ENCODE data around the gene KRTAP10-3.
"Not testable (repeated sequence)": the region's sequence is repeated elsewhere in the genome, so short reads cannot be mapped to it uniquely, and the experiment has no call there.

Gene KRTAP10-3

GRCh38 chr21:44558695-44559094, at the start of gene KRTAP10-3:
KRTAP10-3 (minus strand) TSS chr21:44558795; CDS start chr21:44558715, 80 bp downstream.
- DNase-seq = no peak

GRCh38 chr21:44606495-44606894, 47.9 kb upstream of the KRTAP10-3 start:
- DNase-seq = no peak

GRCh38 chr21:44603911-44604310, 45.3 kb upstream of the KRTAP10-3 start:
- DNase-seq = no peak

DNA sequence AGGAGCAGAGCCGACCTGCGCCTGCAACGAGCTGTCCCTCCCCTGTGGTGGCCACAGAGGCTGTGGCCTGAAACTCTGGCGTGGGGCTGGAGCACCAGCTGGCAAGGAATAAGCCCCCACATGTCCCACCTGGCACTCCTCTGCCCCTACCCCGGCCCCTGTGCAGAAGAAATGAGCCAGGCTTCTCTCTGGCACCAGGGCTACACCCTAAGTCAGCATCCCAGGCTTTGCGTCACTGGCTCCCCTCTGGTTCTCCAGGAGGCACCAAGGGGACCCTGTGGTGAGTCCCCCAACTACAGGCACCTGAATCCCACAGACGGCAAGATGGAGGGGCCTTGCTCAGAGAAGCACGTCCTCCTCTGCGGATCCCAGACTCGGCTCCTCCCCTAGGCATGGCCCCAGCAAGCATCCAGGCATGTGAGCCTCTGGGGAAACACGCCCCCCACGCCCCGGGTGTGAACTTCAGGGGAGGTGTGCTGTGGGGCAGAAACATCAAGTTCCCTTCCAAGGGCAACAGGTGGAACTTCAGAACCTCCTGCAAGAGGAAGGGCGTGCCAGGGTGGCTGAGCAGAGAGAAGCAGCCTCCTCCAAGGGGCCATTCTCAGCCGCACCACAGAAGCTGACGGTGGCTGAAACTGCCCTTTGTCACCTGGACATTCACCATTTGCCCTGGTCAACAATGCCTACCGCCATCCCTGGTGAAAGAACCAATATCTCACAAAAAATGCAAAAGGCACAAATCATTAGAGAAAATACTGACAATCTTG, 44.7 kb upstream of the KRTAP10-3 start:
- DNase-seq = no peak

DNA sequence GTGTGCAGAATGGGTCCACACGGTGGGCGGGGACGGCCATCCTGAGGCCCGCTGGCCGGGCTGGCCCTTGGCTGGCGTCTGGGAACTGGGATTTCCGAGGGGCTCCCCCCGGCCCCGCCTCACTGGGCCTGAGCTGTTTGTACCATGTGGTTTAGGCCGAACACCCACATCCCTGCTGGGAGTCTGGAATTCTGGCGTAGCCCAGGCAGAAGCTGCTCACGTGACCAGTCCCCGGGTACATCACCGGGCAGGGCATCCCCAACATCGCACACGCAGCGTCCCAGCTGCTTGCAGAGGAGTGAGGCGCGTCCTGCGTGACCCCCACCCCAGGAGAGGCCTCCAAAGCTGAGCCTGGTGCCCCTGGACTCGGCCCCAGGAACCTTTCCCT, 43.9 kb upstream of the KRTAP10-3 start:
- DNase-seq = no peak

DNA sequence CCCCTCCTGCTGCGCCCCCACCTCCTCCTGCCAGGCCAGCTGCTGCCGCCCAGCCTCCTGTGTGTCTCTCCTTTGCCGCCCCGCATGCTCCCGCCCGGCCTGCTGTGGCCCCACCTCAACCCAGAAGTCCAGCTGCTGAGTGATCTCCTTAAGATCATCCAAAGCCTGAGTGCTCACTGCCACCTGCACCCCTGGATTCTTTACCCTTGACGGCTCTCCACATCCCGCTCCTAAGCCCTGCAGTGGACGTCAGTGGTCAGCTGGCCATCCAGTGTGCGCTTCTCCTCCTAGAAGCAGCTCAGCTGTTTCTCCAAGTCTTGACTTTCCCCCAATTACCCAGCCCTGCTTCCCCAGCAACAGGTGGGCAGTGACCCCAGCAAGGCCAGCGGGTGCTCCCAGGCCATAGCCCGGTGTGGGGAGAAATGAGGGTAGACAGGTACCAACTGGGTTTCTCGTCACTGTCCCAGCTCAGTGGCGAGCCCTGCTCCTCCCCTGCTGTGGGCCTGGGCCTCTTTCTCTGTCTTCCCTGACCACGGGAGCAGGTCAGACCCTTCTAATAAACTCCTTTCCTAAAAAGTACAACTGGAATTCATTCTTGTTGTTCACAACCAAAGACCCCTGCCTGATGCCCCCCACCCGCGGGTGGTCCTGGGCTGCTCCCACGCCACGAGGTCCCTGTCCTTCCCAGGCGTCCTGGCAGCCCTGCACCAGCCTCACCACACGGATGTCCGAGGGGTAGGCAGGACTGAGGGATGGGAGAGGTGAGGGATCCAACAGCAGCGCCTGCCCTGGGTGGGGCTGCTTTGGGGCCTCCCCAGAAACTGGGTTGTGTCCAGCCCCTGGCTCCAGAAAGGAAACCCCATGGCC, 43.2 kb upstream of the KRTAP10-3 start:
- DNase-seq = no peak

GRCh38 chr21:44601091-44601490, 42.5 kb upstream of the KRTAP10-3 start:
- DNase-seq = not testable (repeated sequence)

DNA sequence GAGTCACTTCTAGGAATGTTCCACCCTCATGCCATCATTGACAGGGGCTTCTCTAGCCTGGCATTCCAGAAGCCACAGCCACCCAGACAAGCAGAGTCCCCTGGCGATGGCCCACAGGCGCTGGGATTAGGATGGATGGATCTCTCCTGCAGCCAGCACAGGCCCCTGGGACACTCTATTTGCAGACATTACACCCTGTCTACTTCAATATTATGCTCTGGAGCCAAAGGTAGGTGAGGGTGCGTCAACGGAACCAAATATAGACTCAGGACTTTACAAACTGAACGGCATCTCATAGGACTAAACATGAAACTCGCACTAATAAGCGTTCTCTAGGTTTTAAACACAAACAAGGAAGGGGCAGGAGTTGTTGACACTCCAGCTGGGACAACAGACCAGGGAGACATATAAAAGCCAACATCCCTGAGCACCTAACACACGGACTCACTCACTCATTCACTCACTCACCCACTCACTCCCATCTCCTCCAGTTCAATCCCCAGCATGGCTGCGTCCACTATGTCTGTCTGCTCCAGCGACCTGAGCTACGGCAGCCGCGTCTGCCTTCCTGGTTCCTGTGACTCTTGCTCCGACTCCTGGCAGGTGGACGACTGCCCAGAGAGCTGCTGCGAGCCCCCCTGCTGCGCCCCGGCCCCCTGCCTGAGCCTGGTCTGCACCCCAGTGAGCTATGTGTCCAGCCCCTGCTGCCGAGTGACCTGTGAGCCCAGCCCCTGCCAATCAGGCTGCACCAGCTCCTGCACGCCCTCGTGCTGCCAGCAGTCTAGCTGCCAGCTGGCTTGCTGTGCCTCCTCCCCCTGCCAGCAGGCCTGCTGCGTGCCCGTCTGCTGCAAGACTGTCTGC, 41.8 kb upstream of the KRTAP10-3 start, which contains the start of gene KRTAP10-7:
KRTAP10-7 (plus strand) TSS at position 480 of the 861 bp plus-strand sequence; CDS start at position 505, 25 bp downstream.
- not testable (repeated sequence) for DNase-seq

GRCh38 chr21:44599264-44600029, 40.9 kb upstream of the KRTAP10-3 start:
- DNase-seq = no peak

DNA sequence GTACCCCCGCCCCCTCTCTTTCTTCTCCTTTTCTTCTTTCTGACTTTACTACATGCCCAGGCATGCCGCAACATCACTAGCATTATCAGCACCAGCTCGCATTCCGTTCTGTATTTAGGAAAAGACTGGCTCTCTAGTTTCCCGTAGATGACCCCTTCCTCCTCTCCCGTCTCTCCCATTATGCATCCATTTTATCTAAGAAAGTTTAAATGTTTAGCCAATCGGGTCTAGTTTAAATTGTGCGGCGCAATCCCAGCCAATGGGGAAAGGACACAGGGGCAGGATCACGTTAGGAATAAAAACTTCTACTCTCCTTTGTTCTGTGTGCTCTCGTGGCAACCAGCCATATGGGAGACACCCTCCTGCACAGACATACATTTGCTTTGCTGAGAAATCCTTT, 39.5 kb upstream of the KRTAP10-3 start:
- DNase-seq = no peak

DNA sequence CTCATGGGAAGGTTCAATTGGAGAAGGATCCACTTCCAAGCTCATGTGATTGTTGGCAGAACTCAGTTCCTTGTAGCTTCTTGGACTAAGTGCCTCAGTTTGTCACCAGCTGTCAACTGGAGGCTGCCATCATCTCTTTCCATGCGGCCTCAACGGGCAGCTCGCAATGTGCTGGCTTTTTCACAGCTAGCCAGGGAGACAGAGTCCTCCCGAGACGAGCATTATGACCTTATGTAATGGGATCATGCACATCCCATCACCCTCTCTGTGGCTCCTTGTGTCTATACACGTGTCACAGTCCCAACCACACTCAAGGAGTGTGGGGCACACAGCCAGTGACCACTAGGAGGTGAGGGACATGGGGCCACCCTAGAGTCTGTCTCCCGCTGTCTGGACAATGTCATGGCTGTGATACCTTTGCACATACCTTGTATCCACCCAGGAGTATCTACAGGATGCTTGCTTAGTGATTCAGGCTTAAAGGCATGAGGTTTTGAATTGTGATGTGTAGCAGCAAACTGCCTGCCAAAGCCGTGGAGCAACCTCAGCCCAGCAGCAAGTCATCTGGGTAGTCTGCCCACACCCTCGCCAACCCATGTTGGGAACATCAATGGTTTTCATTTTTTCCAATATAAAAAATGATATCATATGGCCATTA, 37.6 kb upstream of the KRTAP10-3 start:
- no peak for DNase-seq

- DNase-seq = no peak
Measured at GRCh38 chr21:44595524-44595923, 36.9 kb upstream of the KRTAP10-3 start.

GRCh38 chr21:44594406-44594916, 35.9 kb upstream of the KRTAP10-3 start:
- DNase-seq = no peak

- DNase-seq = peak; percentile 17
Measured at GRCh38 chr21:44593598-44594405, 35.2 kb upstream of the KRTAP10-3 start.

- DNase-seq = no peak
Measured at GRCh38 chr21:44592446-44593311, 34.1 kb upstream of the KRTAP10-3 start, which contains the start of gene KRTAP10-6. KRTAP10-6 (minus strand) TSS chr21:44592505; CDS start chr21:44592484, 21 bp downstream.

DNA sequence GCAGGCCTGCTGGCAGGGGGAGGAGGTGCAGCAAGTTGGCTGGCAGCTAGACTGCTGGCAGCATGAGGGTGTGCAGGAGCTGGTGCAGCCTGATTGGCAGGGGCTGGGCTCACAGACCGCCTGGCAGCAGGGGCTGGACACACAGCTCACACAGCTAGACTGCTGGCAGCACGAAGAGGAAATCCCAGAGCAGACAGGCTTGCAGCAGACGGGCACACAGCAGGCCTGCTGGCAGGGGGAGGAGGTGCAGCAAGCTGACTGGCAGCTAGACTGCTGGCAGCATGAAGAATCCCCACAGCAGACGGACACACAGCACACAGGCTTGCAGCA, 33.2 kb upstream of the KRTAP10-3 start:
- not testable (repeated sequence) for DNase-seq

DNA sequence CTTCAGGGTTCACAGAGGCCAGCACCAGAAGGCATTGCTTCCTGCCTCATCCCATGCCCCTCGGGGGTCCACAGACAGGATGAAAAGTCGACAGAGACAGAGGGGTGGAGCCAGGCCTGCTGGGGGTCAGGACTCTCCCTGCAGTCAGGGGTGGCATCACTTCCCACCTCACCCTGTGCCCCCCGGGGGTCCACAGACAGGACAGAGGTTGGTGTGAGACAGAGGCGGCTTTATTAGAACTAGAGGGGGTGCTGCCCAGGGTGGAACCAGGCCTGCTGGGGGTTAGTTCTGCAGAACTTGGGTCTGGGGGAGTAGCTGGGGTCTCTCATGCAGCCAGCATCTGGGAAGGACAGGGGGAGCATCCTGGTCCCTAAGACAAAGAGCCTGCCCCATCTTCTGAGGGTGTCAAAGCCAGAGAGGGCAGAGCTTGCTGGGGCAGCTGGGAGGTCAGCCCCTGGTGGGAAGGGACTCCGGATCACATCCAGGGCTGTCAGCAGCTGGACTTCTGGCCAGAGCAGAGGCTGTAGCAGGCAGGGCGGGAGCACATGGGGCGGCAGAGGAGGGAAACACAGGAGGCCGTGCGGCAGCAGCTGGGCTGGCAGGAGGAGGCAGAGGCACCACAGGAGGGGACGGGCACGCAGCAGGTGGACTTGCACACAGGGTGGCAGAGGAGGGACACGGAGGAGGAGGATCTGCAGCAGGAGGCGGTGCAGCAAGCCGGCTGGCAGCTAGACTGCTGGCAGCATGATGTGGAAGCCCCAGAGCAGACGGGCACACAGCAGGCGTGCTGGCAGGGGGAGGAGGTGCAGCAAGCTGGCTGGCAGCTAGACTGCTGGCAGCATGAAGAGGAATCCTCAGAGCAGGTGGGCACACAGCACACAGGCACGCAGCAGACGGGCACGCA, 32.6 kb upstream of the KRTAP10-3 start:
- DNase-seq = not testable (repeated sequence)

DNA sequence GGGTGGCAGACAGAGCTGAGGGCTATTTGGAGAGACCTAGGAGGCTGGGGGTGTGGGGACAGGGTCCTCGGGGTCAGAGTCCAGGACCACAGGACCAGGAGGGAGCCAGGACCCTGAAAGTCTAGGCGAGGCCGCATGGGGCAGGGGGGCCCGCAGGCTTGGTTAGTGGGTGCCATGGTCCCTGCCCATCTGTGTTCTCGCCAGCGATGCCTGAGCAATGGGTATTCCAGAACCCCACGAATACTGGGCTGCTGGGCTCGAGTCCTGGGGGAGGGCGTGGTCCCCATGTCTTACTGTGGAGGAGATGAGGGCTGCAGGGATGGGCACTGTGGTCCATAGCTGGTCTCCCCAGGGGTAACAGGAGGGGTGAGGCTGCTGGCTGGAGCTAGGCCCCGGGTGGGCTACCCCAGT, 31.7 kb upstream of the KRTAP10-3 start:
- DNase-seq = no peak

All from NCI-H510A (cell line).